Bladder microvascular endothelial cell (primary cell): ENCODE results near the gene ARHGAP45. TPM values are rescaled to one million over a fixed set of nuclear protein-coding genes. Genes with fewer than 3 reads are reported as not detected.

Experiments used
- total RNA-seq: library from RNA; depleted of rRNA; stranded (reverse); fragments of >200 nt; gene quantifications from 2 replicates; pipeline ENCODE4 v1.2.3, GENCODE V29; 2014

ARHGAP45 gene, protein sequence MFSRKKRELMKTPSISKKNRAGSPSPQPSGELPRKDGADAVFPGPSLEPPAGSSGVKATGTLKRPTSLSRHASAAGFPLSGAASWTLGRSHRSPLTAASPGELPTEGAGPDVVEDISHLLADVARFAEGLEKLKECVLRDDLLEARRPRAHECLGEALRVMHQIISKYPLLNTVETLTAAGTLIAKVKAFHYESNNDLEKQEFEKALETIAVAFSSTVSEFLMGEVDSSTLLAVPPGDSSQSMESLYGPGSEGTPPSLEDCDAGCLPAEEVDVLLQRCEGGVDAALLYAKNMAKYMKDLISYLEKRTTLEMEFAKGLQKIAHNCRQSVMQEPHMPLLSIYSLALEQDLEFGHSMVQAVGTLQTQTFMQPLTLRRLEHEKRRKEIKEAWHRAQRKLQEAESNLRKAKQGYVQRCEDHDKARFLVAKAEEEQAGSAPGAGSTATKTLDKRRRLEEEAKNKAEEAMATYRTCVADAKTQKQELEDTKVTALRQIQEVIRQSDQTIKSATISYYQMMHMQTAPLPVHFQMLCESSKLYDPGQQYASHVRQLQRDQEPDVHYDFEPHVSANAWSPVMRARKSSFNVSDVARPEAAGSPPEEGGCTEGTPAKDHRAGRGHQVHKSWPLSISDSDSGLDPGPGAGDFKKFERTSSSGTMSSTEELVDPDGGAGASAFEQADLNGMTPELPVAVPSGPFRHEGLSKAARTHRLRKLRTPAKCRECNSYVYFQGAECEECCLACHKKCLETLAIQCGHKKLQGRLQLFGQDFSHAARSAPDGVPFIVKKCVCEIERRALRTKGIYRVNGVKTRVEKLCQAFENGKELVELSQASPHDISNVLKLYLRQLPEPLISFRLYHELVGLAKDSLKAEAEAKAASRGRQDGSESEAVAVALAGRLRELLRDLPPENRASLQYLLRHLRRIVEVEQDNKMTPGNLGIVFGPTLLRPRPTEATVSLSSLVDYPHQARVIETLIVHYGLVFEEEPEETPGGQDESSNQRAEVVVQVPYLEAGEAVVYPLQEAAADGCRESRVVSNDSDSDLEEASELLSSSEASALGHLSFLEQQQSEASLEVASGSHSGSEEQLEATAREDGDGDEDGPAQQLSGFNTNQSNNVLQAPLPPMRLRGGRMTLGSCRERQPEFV
- 50.0 and 78.8 TPM in 2 replicates for total RNA-seq

DNA sequence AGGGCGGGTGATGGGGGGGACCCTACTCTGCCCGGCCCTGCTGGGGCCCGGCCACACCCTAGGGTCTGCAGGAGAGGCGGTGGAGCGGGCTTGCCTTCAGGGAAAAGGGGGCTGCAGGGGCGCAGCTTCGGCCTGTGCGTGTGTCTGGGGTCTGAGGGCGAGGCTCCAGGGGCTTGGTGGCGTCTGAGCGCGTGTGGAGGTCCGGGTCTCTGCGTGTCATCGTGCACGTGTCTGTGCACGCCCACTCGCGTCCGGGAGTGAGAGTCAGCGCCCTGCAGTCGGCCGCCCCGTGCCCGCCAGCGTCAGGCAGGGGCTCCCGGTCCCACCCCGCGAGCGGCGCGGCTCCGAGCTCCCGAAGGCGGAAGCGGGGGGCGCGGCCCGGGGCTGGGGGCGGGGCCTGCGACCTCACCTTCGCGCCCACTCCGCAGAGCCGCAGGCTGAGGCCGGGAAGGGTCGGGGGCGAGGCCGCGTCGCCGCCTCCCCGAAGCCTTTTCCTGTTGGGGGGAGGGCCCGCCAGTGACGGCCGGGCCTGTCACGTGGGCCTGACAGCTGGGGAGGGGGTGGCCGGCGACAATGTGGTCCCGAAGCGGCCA is at the start of gene ARHGAP45:
Gene ARHGAP45, plus strand, starts transcription at position 420 of the 593 bp plus-strand sequence. CDS start 239 bp downstream, outside the sequence.

DNA sequence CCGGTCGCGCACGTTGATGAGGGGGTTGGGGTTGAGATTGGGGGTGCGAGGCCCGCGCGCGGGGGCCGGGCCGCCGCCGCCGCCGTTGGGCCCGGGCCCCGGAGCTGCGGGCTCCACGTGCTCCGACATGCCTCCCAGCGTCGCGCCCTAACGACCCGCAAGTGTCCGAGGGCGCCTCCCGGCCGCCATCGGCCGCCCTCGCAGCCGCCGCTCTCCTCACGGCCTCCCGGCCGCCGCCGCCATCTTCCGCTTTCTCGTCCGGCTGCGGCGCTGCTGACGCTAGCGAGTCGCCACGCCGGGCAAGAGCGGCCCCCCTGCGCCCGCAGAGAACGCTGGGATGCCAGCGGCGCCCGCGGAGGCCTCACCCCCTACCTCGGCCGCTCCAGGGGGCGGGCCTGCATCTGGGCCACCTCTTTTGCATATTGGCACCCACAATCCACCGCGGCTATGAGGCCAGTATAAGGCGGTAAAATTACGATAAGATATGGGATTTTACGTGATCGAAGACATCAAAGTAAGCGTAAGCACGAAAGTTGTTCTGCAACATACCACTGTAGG is 46.0 kb upstream of the ARHGAP45 start, which contains the start of gene TMEM259:
Gene TMEM259, minus strand, starts transcription at position 256 of the 558 bp plus-strand sequence. Its CDS starts 127 bp downstream, at position 129.

DNA sequence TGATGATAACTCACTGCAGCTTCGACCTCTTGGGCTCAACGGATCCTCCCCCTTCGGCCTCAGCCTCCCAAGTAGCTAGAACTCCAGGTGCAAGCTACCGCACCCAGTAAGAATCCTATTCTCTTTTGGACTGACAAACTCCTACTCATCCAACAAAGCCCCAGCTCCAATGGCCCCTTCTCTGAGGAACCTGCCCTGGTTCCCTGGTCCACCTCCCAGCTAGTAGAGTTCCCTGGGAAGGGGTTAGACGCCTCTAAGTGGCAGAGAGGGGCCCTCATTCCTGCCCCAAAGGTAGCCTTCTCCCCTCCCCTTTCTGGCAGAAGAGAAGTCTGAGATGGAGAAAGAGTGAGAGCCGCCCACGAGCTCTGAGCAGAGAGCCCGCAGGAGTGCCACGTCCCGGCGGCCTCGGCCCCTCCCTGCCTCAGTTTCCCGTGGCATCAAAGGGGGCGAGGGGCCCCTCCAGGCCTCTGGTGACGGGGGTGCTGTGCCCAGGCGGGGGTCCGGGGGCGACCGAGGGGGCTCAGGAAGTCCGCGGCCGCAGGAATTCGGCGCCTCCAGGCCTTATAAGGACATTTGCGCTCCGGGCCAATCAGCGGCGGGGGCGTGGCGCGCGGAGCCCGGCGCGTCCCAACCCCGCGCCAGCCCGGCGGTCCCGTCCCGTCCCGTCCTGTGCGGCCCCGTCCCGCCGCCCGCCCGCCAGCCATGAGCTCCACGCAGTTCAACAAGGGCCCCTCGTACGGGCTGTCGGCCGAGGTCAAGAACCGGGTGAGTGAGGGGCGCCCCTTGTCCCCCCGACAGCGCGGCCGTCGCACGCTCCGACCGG is 40.8 kb upstream of the ARHGAP45 start, which contains the start of gene CNN2:
Gene CNN2, plus strand, starts transcription at position 649 of the 823 bp plus-strand sequence. Its CDS starts 54 bp downstream, at position 703.

DNA sequence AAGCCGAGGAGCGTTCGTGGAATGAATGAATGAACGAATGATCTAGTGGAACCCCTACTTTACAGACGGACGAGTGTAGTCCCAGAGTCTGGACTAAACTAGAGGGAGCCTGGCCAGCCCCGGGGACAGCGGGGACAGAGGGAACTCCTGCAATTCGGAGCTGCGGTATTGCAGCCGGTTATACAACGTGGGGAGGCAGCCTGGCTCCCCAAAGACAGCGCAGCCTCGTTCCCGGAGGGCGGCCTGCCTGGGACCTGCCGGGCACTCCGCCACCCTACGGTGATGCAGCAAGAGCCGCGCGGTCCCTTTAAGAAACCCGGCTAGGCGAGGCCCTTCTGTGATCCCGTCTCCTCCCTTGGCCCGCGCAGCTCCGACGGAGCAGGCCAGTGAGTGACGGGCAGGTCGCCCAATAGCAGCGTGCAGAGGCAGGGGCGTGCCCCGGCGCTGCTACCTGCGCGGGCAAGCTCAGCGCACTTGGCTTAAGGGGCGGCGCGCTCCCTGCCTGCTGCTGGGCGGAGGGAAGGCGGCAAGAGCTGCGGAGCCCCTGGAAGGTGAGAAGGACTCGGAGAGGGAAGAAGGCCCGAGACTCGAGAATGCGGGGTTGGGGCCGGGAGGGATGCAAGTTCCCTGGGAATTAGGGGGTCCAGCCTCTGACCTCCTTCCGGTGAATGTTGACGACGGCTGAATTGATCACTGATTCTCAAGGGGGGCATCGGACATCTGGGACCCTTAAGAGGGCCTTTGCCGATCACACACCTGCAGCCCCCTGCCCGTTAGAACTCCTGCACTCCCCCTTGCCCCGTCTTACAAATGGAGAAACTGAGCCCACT is 27.1 kb upstream of the ARHGAP45 start, which contains the start of gene ABCA7:
Gene ABCA7, plus strand, starts transcription at position 462 of the 830 bp plus-strand sequence. CDS start 1,255 bp downstream, outside the sequence.

DNA sequence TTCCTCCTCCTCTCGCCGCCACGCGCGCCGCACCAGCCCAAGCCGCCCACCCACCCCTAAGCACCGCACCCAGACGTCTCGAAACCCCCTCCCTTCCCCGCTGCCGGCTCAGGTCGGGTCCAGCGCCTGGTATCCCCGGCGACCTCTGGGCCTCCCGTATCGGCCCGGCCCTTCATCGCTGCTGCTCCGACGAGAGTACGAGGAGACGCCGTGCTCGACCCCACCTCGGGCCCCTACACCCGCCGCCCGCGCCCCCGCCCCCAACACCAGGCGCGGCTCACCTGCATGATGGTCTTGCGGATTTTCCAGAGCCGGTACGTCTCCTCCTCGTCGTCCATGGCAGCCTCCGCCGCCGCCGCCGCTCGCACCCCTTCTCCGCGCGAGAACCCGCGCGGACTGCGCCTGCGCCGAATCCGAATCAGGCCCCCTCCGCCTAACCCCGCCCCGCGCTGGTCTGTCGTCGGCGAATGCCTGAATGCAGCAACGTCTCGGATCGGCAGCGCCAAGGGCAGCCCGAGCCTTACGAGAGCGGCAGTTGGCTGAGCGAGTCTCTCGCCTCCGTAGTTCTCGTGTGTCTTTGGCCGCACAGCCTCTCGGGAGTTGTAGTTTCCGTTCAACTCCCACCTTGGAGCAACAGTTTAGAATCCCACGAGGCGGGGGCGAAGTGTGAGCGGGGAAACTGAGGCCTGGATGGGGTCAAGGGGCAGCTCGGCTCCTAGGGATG is 28.2 kb downstream of the ARHGAP45 start, which contains the start of gene POLR2E:
Gene POLR2E, minus strand, starts transcription at position 398 of the 724 bp plus-strand sequence. Its CDS starts 60 bp downstream, at position 338.

DNA sequence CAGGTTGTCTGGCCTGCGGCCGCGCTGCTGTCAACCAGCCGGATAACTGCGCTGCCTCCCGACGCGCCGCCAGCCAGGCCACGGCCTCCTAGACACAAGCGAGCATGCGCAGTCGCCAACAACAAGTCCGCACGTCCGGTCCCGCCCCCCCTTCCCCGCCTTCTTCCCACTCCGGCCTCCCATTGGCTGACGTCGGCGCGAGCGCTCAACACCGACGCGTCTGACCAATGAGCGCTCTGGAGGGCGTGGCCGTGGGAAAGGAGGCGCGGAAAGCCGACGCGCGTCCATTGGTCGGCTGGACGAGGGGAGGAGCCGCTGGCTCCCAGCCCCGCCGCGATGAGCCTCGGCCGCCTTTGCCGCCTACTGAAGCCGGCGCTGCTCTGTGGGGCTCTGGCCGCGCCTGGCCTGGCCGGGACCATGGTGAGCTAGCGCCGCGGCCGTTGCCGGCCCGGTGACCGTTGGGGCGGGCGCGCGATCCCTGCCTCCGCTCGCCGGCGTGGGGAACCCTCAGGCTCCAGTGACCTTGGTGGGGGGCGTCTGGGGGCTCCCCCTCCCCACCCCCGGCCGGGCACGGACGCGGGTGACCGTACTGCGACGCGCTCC is 36.8 kb downstream of the ARHGAP45 start, which contains the start of gene GPX4:
Gene GPX4, plus strand, starts transcription at position 287 of the 603 bp plus-strand sequence. Its CDS starts 50 bp downstream, at position 337.

Other genes starting within 250 kb of the ARHGAP45 start
- gene PLPPR3, start 245.2 kb upstream of the ARHGAP45 start, total RNA-seq: 0.13 and 0.16 TPM in 2 replicates
- gene AZU1, start 239.3 kb upstream of the ARHGAP45 start, total RNA-seq: not detected in 2 replicates
- not detected in 2 replicates for gene PRTN3, start 226.2 kb upstream of the ARHGAP45 start, total RNA-seq
- gene ELANE, start 214.9 kb upstream of the ARHGAP45 start, total RNA-seq: not detected in 2 replicates
- gene CFD, start 207.5 kb upstream of the ARHGAP45 start, total RNA-seq: 1.5 and 1.8 TPM in 2 replicates
- gene MED16, start 174.0 kb upstream of the ARHGAP45 start, total RNA-seq: 18.3 and 54.2 TPM in 2 replicates
- not detected in 2 replicates for gene RNU6-9, start 173.7 kb upstream of the ARHGAP45 start, total RNA-seq
- 17.5 and 33.3 TPM in 2 replicates for gene R3HDM4, start 153.9 kb upstream of the ARHGAP45 start, total RNA-seq
- not detected in 2 replicates for gene KISS1R, start 149.8 kb upstream of the ARHGAP45 start, total RNA-seq
- 9.2 and 16.4 TPM in 2 replicates for gene ARID3A, start 141.1 kb upstream of the ARHGAP45 start, total RNA-seq
- gene WDR18, start 82.8 kb upstream of the ARHGAP45 start, total RNA-seq: 72.4 and 77.4 TPM in 2 replicates
- 0.50 and 0.97 TPM in 2 replicates for gene GRIN3B, start 66.7 kb upstream of the ARHGAP45 start, total RNA-seq
- 37.9 and 71.6 TPM in 2 replicates for gene TMEM259, start 46.0 kb upstream of the ARHGAP45 start, total RNA-seq
- not detected in 2 replicates for gene RNU6-2, start 45.6 kb upstream of the ARHGAP45 start, total RNA-seq
- 120 and 249 TPM in 2 replicates for gene CNN2, start 40.6 kb upstream of the ARHGAP45 start, total RNA-seq
- 6.2 and 7.8 TPM in 2 replicates for gene ABCA7, start 27.1 kb upstream of the ARHGAP45 start, total RNA-seq
- 70.6 and 138 TPM in 2 replicates for gene POLR2E, start 28.2 kb downstream of the ARHGAP45 start, total RNA-seq
- 397 and 445 TPM in 2 replicates for gene GPX4, start 36.8 kb downstream of the ARHGAP45 start, total RNA-seq
- gene SBNO2, start 107.1 kb downstream of the ARHGAP45 start, total RNA-seq: 29.0 and 60.5 TPM in 2 replicates
- 87.0 and 87.3 TPM in 2 replicates for gene STK11, start 138.6 kb downstream of the ARHGAP45 start, total RNA-seq
- 0.81 and 3.0 TPM in 2 replicates for gene CBARP, start 170.8 kb downstream of the ARHGAP45 start, total RNA-seq
- 31.1 and 39.6 TPM in 2 replicates for gene ATP5F1D, start 174.6 kb downstream of the ARHGAP45 start, total RNA-seq
- gene MIDN, start 181.4 kb downstream of the ARHGAP45 start, total RNA-seq: 9.9 and 15.6 TPM in 2 replicates
- gene CIRBP, start 202.2 kb downstream of the ARHGAP45 start, total RNA-seq: 65.4 and 95.7 TPM in 2 replicates
- gene FAM174C, start 208.4 kb downstream of the ARHGAP45 start, total RNA-seq: 13.4 and 18.3 TPM in 2 replicates
- gene EFNA2, start 218.7 kb downstream of the ARHGAP45 start, total RNA-seq: 0.19 TPM in 1 of 2 replicates, not detected in the other